Neuron (in vitro differentiated cells): ENCODE data around the gene TMLHE.
"Not testable (repeated sequence)": the region's sequence is repeated elsewhere in the genome, so short reads cannot be mapped to it uniquely, and the experiment has no call there.

Source experiments
- H2AFZ ChIP-seq: one replicate; pipeline ENCODE4 v1.6.1; 2013; ENCODE audit warnings: low read depth, mild to moderate bottlenecking, inconsistent platforms, low read length, moderate library complexity
- H3K27me3 ChIP-seq: one replicate; pipeline ENCODE4 v1.6.1; 2013; ENCODE audit warnings: low read length; ENCODE audit not compliant: insufficient read depth
- H3K36me3 ChIP-seq: one replicate; pipeline ENCODE4 v1.6.1; 2013; ENCODE audit warnings: low read length; ENCODE audit not compliant: insufficient read depth
- H3K4me1 ChIP-seq: one replicate; pipeline ENCODE4 v1.6.1; 2013; ENCODE audit warnings: low read length; ENCODE audit not compliant: insufficient read depth
- H3K4me3 ChIP-seq: 2 replicates; pipeline ENCODE4 v1.5.1; 2013; ENCODE audit warnings: mild to moderate bottlenecking, low read length, moderate library complexity
- H3K9me3 ChIP-seq: one replicate; pipeline ENCODE4 v1.6.1; 2013; ENCODE audit warnings: low read length

TMLHE gene

DNA sequence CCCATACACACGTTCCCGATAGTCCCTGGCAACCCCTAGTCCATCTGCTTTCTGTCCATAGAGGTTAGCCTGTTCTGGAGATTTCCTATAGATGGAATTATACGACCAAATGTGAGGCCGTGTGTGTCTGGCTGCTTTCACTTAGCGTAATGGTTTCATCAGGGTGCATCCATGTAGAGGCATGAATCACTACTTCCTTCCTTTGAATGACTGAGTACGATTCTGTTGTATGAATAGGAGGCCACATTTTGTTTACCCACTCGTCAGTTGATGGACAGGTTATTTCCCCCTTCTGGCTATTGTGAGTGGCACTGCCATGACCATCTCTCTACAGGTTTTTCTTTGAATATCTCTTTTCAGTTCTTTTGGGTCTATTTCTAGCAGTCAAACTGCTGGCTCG lies 152.3 kb downstream of the TMLHE start:
- not testable (repeated sequence) for H3K9me3 ChIP-seq, H3K27me3 ChIP-seq, H3K4me3 ChIP-seq, H2AFZ ChIP-seq, H3K36me3 ChIP-seq, H3K4me1 ChIP-seq

DNA sequence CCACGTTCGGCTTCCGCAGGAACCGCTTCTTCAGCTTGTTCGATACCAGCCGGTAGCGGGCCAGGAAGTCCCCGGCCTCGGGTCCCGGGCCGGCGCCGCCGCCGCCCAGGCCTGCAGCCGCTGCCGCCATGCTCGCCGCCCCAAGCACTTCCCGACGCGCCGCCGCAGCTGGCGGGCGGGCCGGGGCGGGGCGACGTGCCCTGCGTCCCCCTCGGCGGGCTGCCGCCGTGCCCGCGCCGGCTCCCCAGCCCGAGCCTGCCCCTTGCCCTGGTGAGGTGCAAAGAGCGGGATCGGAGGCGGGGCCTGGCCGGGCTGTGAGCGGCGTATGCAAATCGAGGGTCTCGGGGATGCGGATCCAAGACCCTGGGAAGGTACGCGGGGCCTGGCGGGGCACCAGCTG lies 154.3 kb downstream of the TMLHE start, which contains the start of gene F8A3:
Gene F8A3, minus strand, starts transcription at position 150 of the 400 bp plus-strand sequence. Its CDS starts 20 bp downstream, at position 130.
- not testable (repeated sequence) for H3K9me3 ChIP-seq, H2AFZ ChIP-seq

GRCh38 chrX:155457761-155458447 lies 154.8 kb downstream of the TMLHE start:
- not testable (repeated sequence) for H3K4me1 ChIP-seq, H3K27me3 ChIP-seq, H3K36me3 ChIP-seq, H3K4me3 ChIP-seq, H2AFZ ChIP-seq, H3K9me3 ChIP-seq

More for the DNA sequence above, 154.3 kb downstream of the TMLHE start, which contains the start of gene F8A3:
- H3K36me3 ChIP-seq, H3K4me3 ChIP-seq, H3K4me1 ChIP-seq, H3K27me3 ChIP-seq: not testable (repeated sequence)

GRCh38 chrX:155441097-155441496 lies 171.7 kb downstream of the TMLHE start:
- Histone ChIP-seq H3K4me3 (no peak overlapping the region), H3K4me1 (no peaks in the 10 kb centered on the region)

More at GRCh38 chrX:155441097-155441496, 171.7 kb downstream of the TMLHE start:
- Histone ChIP-seq H2AFZ (no peak overlapping the region), H3K9me3 (peaks cover 3% of the 10 kb centered on the region), H3K36me3 (no peaks in the 10 kb centered on the region), H3K27me3 (no peaks in the 10 kb centered on the region)
